Activated CD4-positive, alpha-beta T cell treated with anti-CD3 and anti-CD28 coated beads, Interleukin-2, amount 10 ng/mL, durations not matched to agents 7 days and 5 days (primary cell): ENCODE measurements around the gene WNT6. TPM values are rescaled to one million over a fixed set of nuclear protein-coding genes. Genes with fewer than 3 reads are reported as not detected.
A peak's percentile ranks its signal among the peaks of the same experiment; 100 is the strongest.

ENCODE experiments used
- CTCF ChIA-PET: fragments of 350-600 bp; sonication (Branson Sonifier 250); formaldehyde crosslinking; loops from one replicate; lab custom pipeline; 2021; ENCODE audit warnings: antibody characterized with exemption; lab: Charles Lee
- POLR2A ChIA-PET: fragments of 350-600 bp; sonication (Branson Sonifier 250); formaldehyde crosslinking; loops from one replicate; lab custom pipeline; 2021; ENCODE audit warnings: antibody characterized with exemption; lab: Charles Lee
- DNase-seq: peaks from one replicate; pipeline ENCODE4 v3.0.0-alpha.2; 2020
- H3K27ac Mint-ChIP-seq: one replicate; pipeline ENCODE4 v1.8.0; 2021; ENCODE audit warnings: mild to moderate bottlenecking, moderate library complexity, mixed read lengths
- H3K27me3 Mint-ChIP-seq: one replicate; pipeline ENCODE4 v1.8.0; 2021; ENCODE audit warnings: mixed read lengths
- H3K36me3 Mint-ChIP-seq: one replicate; pipeline ENCODE4 v1.8.0; 2021; ENCODE audit warnings: low read depth, mixed read lengths
- H3K4me1 Mint-ChIP-seq: one replicate; pipeline ENCODE4 v1.8.0; 2021; ENCODE audit warnings: mixed read lengths
- H3K4me3 Mint-ChIP-seq: one replicate; pipeline ENCODE4 v1.8.0; 2021; ENCODE audit warnings: mild to moderate bottlenecking, moderate library complexity, mixed read lengths
- H3K9me3 Mint-ChIP-seq: one replicate; pipeline ENCODE4 v1.8.0; 2021; ENCODE audit warnings: mixed read lengths
- total RNA-seq, 2 experiments: library from RNA; stranded (reverse); gene quantifications; one replicate each; pipeline ENCODE4 v1.2.3, GENCODE V29; 2021

WNT6 gene
- total RNA-seq: not detected

- Mint-ChIP-seq H3K27me3 (peaks cover 85% of the 10 kb centered on the region), H3K36me3 (peaks cover 3% of the 10 kb centered on the region), H3K27ac (no peak within 1 kb of the TSS), H3K9me3 (no peaks in the 10 kb centered on the region), H3K4me1 (peaks cover 12% of the 10 kb centered on the region), H3K4me3 (peak within 1 kb of the TSS; percentile 32)
- ChIA-PET POLR2A (no interaction called here), CTCF (interaction anchor here (1.2 to 3.1 kb wide), 3 partner anchors 11 to 38 kb away, joined by 3 to 21 read pairs (median 12); no protein-coding TSS in a partner anchor)
- DNase-seq: no peak
Measured at GRCh38 chr2:218859556-218859987, at the start of gene WNT6. TSS of gene WNT6 (plus strand) at chr2:218859805. CDS start at chr2:218860038, 233 bp downstream.

- H3K9me3 Mint-ChIP-seq: no peaks in the 10 kb centered on the region
- ChIA-PET POLR2A (no interaction called here), CTCF (interaction anchor here (0.7 to 1.7 kb wide), 2 partner anchors 9 to 37 kb away, joined by 4 read pairs; no protein-coding TSS in a partner anchor)
Measured at GRCh38 chr2:218810256-218810655, 49.3 kb upstream of the WNT6 start.

DNA sequence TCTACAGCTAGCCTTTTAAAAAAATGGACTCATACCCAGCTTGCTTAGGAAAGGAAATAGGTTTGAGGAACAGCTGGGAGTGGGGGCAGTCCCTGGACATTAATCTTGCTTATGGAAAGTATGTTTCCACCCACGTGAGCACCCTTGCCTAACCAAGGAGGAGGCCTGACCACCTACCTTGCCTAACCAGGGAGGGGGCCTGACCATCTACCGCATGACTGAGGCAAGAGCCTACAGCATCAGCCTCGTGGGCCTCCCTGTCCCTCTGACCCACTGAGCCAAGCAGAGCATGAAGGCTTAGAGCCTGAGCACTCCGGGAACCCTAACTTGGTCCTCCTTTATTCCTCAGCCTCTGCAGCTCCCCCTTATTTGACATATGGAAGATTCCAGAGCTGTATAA, 48.2 kb upstream of the WNT6 start:
- Mint-ChIP-seq H3K4me3 (no peak overlapping the region), H3K9me3 (no peaks in the 10 kb centered on the region), H3K27ac (no peak overlapping the region), H3K27me3 (peaks cover 17% of the 10 kb centered on the region), H3K4me1 (peaks cover 1% of the 10 kb centered on the region), H3K36me3 (no peaks in the 10 kb centered on the region)
- POLR2A ChIA-PET: no interaction called here
- DNase-seq: no peak
- CTCF ChIA-PET: interaction anchor here (1.4 to 1.7 kb wide), 2 partner anchors 8 to 36 kb away, joined by 3 to 4 read pairs; no protein-coding TSS in a partner anchor

More at GRCh38 chr2:218810256-218810655, 49.3 kb upstream of the WNT6 start:
- no peak for DNase-seq
- Mint-ChIP-seq H3K27me3 (peaks cover 25% of the 10 kb centered on the region), H3K4me3 (no peak overlapping the region), H3K27ac (no peak overlapping the region), H3K4me1 (peaks cover 1% of the 10 kb centered on the region), H3K36me3 (no peaks in the 10 kb centered on the region)

GRCh38 chr2:218812096-218812815, 47.3 kb upstream of the WNT6 start:
- Mint-ChIP-seq H3K9me3 (no peaks in the 10 kb centered on the region), H3K36me3 (no peaks in the 10 kb centered on the region), H3K27me3 (peaks cover 15% of the 10 kb centered on the region), H3K4me1 (no peaks in the 10 kb centered on the region), H3K27ac (no peak overlapping the region), H3K4me3 (no peak overlapping the region)
- no peak for DNase-seq
- CTCF ChIA-PET: interaction anchor here (1.2 to 1.7 kb wide), 4 partner anchors 9 to 35 kb away, joined by 3 to 5 read pairs (median 4); no protein-coding TSS in a partner anchor
- POLR2A ChIA-PET: interaction anchor here (0.6 kb wide), 1 partner anchor 90 kb away, joined by 3 read pairs; no protein-coding TSS in a partner anchor

GRCh38 chr2:218812861-218813260, 46.7 kb upstream of the WNT6 start:
- Mint-ChIP-seq H3K27me3 (peaks cover 15% of the 10 kb centered on the region), H3K4me3 (no peak overlapping the region), H3K4me1 (no peaks in the 10 kb centered on the region), H3K9me3 (no peaks in the 10 kb centered on the region), H3K36me3 (no peaks in the 10 kb centered on the region), H3K27ac (no peak overlapping the region)
- ChIA-PET CTCF (interaction anchor here (1.2 to 1.6 kb wide), 3 partner anchors 9 to 35 kb away, joined by 3 to 5 read pairs (median 3); no protein-coding TSS in a partner anchor), POLR2A (interaction anchor here (0.6 kb wide), 1 partner anchor 91 kb away, joined by 3 read pairs; no protein-coding TSS in a partner anchor)
- DNase-seq: no peak

GRCh38 chr2:218813771-218814460, 45.7 kb upstream of the WNT6 start:
- no peak for DNase-seq
- no peaks in the 10 kb centered on the region for H3K36me3 Mint-ChIP-seq
- H3K4me3 Mint-ChIP-seq: no peak overlapping the region
- no peaks in the 10 kb centered on the region for H3K9me3 Mint-ChIP-seq
- H3K27me3 Mint-ChIP-seq: peaks cover 9% of the 10 kb centered on the region
- no peaks in the 10 kb centered on the region for H3K4me1 Mint-ChIP-seq
- no peak overlapping the region for H3K27ac Mint-ChIP-seq
- POLR2A ChIA-PET: no interaction called here
- CTCF ChIA-PET: interaction anchor here (1.2 to 1.6 kb wide), 2 partner anchors 9 to 34 kb away, joined by 3 to 5 read pairs; no protein-coding TSS in a partner anchor

- DNase-seq: no peak
- no peaks in the 10 kb centered on the region for H3K4me1 Mint-ChIP-seq
- no peak overlapping the region for H3K27ac Mint-ChIP-seq
- no peak overlapping the region for H3K4me3 Mint-ChIP-seq
- no peaks in the 10 kb centered on the region for H3K36me3 Mint-ChIP-seq
- ChIA-PET CTCF (no interaction called here), POLR2A (no interaction called here)
- peaks cover 2% of the 10 kb centered on the region for H3K27me3 Mint-ChIP-seq
- no peaks in the 10 kb centered on the region for H3K9me3 Mint-ChIP-seq
Measured at GRCh38 chr2:218814540-218815243, 44.9 kb upstream of the WNT6 start.

- Mint-ChIP-seq H3K9me3 (no peaks in the 10 kb centered on the region), H3K27me3 (peaks cover 2% of the 10 kb centered on the region), H3K4me3 (no peak overlapping the region), H3K27ac (no peak overlapping the region), H3K4me1 (no peaks in the 10 kb centered on the region), H3K36me3 (no peaks in the 10 kb centered on the region)
- ChIA-PET CTCF (no interaction called here), POLR2A (no interaction called here)
- no peak for DNase-seq
Measured at GRCh38 chr2:218815244-218815637, 44.4 kb upstream of the WNT6 start.

GRCh38 chr2:218815649-218816048, 44.0 kb upstream of the WNT6 start:
- no peak for DNase-seq
- Mint-ChIP-seq H3K4me3 (no peak overlapping the region), H3K27ac (no peak overlapping the region), H3K27me3 (peaks cover 2% of the 10 kb centered on the region), H3K36me3 (no peaks in the 10 kb centered on the region), H3K4me1 (no peaks in the 10 kb centered on the region), H3K9me3 (no peaks in the 10 kb centered on the region)
- ChIA-PET CTCF (no interaction called here), POLR2A (no interaction called here)

GRCh38 chr2:218816561-218817011, 43.0 kb upstream of the WNT6 start:
- H3K4me1 Mint-ChIP-seq: no peaks in the 10 kb centered on the region
- no peak for DNase-seq
- H3K27me3 Mint-ChIP-seq: no peaks in the 10 kb centered on the region
- CTCF ChIA-PET: interaction anchor here (1.5 kb wide), 1 partner anchor 41 kb away, joined by 4 read pairs; no protein-coding TSS in a partner anchor
- H3K36me3 Mint-ChIP-seq: no peaks in the 10 kb centered on the region
- no peak overlapping the region for H3K4me3 Mint-ChIP-seq
- no peak overlapping the region for H3K27ac Mint-ChIP-seq
- POLR2A ChIA-PET: no interaction called here
- no peaks in the 10 kb centered on the region for H3K9me3 Mint-ChIP-seq

- no peaks in the 10 kb centered on the region for H3K36me3 Mint-ChIP-seq
- no peak for DNase-seq
- H3K4me3 Mint-ChIP-seq: no peak overlapping the region
- H3K27ac Mint-ChIP-seq: no peak overlapping the region
- H3K9me3 Mint-ChIP-seq: no peaks in the 10 kb centered on the region
- CTCF ChIA-PET: interaction anchor here (0.6 to 1.4 kb wide), 4 partner anchors 9 to 256 kb away, joined by 3 to 6 read pairs (median 4); no protein-coding TSS in a partner anchor
- POLR2A ChIA-PET: no interaction called here
- no peaks in the 10 kb centered on the region for H3K27me3 Mint-ChIP-seq
- H3K4me1 Mint-ChIP-seq: no peaks in the 10 kb centered on the region
Measured at GRCh38 chr2:218819093-218819492, 40.5 kb upstream of the WNT6 start.

DNA sequence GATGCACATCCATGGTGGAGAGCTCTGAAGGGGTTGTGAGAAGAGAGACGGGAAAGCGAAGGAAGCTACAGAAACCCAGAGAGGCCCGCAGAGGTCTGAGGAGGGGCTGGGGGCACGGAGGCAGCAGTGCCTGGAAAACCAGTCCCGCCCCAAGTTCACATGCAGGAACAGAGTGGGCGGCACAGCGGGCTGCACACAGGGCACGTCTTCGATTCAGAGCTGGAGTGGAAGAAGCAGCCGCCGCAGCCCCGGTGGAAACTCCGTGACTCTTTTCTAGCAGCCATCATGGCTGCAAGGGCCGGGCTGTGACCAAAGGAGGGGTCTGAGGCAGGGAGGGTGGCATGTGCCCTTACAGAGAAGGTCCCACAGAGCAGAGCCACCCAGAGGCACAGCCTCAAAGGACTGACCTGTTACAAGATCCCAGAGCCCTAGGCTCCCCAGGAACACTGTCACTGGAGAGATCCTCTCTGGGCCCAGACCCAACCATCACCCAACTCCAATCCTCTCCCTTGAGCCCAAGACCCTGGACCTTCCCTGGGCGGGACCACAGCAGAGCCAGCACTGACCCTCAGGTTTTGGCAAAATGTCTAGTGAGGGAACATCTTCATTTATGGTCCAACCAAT, 38.7 kb upstream of the WNT6 start:
- no peaks in the 10 kb centered on the region for H3K27me3 Mint-ChIP-seq
- H3K4me1 Mint-ChIP-seq: no peaks in the 10 kb centered on the region
- no peaks in the 10 kb centered on the region for H3K36me3 Mint-ChIP-seq
- DNase-seq: no peak
- CTCF ChIA-PET: interaction anchor here (1.9 kb wide), 1 partner anchor 27 kb away, joined by 5 read pairs; no protein-coding TSS in a partner anchor
- H3K4me3 Mint-ChIP-seq: no peak overlapping the region
- H3K9me3 Mint-ChIP-seq: no peaks in the 10 kb centered on the region
- POLR2A ChIA-PET: no interaction called here
- H3K27ac Mint-ChIP-seq: no peak overlapping the region
